ENCODE measurements around the gene RBPJ.

GRCh38 chr4:26330946-26331345 lies 10.1 kb downstream of the RBPJ start:
- TF ChIP-seq, protein P1, sequence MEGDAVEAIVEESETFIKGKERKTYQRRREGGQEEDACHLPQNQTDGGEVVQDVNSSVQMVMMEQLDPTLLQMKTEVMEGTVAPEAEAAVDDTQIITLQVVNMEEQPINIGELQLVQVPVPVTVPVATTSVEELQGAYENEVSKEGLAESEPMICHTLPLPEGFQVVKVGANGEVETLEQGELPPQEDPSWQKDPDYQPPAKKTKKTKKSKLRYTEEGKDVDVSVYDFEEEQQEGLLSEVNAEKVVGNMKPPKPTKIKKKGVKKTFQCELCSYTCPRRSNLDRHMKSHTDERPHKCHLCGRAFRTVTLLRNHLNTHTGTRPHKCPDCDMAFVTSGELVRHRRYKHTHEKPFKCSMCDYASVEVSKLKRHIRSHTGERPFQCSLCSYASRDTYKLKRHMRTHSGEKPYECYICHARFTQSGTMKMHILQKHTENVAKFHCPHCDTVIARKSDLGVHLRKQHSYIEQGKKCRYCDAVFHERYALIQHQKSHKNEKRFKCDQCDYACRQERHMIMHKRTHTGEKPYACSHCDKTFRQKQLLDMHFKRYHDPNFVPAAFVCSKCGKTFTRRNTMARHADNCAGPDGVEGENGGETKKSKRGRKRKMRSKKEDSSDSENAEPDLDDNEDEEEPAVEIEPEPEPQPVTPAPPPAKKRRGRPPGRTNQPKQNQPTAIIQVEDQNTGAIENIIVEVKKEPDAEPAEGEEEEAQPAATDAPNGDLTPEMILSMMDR (IDR thresholded peaks at IDR 0.05), result no peak
- TF ChIP-seq TCF7L2 (IDR thresholded peaks at IDR 0.05; ENCODE audit: low read depth, low read length), result no peak
- no peak for TF ChIP-seq POLR2AphosphoS5 (IDR thresholded peaks at IDR 0.05; ENCODE audit: low read depth, low read length)
- TF ChIP-seq, protein P2, sequence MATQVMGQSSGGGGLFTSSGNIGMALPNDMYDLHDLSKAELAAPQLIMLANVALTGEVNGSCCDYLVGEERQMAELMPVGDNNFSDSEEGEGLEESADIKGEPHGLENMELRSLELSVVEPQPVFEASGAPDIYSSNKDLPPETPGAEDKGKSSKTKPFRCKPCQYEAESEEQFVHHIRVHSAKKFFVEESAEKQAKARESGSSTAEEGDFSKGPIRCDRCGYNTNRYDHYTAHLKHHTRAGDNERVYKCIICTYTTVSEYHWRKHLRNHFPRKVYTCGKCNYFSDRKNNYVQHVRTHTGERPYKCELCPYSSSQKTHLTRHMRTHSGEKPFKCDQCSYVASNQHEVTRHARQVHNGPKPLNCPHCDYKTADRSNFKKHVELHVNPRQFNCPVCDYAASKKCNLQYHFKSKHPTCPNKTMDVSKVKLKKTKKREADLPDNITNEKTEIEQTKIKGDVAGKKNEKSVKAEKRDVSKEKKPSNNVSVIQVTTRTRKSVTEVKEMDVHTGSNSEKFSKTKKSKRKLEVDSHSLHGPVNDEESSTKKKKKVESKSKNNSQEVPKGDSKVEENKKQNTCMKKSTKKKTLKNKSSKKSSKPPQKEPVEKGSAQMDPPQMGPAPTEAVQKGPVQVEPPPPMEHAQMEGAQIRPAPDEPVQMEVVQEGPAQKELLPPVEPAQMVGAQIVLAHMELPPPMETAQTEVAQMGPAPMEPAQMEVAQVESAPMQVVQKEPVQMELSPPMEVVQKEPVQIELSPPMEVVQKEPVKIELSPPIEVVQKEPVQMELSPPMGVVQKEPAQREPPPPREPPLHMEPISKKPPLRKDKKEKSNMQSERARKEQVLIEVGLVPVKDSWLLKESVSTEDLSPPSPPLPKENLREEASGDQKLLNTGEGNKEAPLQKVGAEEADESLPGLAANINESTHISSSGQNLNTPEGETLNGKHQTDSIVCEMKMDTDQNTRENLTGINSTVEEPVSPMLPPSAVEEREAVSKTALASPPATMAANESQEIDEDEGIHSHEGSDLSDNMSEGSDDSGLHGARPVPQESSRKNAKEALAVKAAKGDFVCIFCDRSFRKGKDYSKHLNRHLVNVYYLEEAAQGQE (IDR thresholded peaks at IDR 0.05; ENCODE audit: insufficient read depth in 1 of 2, low read depth in 2 of 2, low read length in 1 of 2), result no peak

All from Panc1 (cell line).